ENCODE results near the gene ABI3BP.
"Not testable (repeated sequence)": the region's sequence is repeated elsewhere in the genome, so short reads cannot be mapped to it uniquely, and the experiment has no call there.

Gene ABI3BP

DNA sequence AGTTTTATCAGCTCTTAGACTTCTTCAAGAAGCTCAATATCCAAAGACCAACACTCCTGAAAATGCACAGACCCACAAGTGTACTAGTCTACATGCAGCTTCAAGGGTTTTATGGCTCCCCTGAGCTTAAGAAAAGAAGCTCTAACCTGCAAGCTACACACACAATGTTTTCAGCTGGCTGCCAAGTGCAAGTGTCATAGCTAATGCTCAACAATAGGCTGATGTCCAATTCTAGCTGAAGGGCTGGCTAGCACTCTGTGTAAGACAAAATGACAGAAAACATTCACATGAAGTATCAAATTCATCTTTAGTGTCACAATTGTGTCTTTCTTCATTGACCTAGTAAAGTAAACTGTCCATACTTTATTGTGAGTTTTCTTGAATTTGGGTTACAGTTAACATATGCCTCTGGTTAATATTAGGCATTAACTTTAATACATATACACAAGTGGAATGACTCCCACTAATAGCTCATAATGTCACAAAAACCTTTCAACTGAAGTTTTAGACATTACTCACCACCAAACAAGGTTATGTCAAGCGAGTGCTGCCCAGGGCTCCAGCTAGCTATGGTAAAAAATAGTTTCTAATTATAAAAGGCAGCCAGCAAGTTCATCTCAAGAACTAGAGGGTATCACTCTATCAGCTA is 15.1 kb downstream of the ABI3BP start:
- no peak for DNase-seq

DNA sequence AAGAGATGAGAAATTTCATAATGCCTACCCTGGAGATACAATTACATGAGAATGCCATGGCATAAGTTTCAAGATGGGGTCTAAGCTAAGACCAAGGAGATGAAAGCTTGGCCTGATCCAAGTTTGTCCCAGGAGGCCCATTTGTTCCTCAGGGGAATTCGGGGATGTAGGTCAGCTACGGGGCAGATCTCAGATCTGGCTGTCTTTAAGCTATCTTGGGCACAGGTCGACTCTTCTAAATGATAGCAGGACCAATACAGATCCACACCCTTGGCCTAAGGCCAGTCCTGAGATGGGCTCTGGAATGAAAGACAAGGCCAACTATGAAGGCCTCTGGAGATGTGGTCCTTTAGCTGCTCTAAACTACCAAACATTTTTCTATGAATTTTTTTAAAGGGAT is 16.6 kb downstream of the ABI3BP start:
- no peak for DNase-seq

DNA sequence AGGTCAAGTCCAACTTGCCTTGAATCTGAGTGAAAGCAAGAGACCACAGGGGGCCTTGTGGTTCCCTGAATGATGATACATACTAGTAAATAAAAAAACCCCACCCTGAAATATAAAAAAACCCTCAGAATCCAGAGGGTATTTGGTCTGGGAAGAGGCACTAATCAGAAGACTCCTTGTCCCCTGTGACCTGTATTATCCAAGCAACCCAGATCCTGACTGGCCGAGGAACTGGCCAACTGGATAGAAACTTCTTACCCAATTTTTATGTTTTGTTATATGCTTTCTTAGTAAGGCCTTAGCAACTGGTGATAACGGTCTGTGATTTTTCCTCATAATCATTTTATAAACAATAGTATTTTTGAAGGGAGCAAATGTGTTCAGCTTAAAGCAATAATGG is 17.5 kb downstream of the ABI3BP start:
- no peak for DNase-seq

DNA sequence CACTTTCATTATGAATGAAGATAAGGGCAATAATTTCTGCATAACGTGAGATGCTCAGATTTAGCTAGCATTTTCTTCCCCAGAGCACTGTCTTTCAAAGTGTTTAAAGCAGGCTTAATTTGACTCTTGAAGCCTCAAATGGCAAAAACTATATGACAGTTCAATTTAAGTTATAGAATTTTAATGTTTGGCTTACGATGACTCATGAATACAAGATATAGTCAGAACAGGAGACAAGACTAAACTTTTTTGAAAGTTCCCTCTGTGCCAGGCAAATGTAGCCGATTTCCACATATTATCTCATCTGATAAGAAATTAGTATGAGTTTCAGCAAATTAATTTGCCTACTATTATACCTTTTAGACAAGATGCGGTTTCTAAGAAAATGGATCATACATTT is 19.6 kb downstream of the ABI3BP start:
- no peak for DNase-seq

DNA sequence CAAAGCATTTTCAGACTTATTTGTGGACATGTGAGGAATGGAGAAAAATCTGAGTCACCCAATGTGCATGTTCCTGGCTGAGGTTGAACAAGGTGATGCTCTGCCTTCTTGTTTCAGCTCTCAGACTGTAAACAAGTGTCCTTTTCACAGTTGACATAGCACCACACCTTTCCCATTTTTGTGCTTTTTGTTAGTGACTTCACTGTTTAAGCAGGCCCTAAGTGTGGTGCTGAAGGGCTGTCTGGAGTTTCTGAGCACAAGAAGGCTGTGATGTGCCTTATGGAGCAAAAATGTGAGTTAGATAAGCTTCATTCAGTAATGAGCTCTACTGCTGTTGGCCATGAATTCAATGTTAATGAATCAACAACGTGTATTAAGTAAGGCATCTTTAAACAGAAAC is 20.4 kb downstream of the ABI3BP start:
- DNase-seq: no peak

DNA sequence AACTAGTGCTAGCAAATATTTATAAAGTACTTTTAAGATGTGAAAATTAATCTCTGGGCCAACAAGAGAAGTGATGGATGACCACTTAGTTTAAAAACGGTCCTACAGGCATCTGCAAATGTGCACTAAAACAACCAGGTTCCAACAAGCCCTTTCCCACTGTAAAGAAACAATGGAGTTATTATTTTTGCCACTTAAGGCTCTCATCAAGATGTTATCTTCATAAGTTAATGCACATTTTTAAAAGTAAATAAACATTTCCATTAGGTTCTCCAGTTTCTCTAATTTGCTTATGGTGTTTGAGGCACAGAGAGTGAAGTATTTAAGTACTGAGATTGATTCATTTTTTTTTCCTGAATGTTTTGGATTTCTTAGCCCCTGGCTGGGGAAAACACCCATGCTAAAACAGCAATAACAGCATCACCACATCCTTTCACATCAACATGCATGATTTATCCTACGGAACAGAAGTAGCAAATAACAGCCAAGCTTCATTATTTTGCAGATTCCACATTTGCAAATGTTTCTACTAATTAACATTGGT is 20.8 kb downstream of the ABI3BP start:
- DNase-seq: no peak

DNA sequence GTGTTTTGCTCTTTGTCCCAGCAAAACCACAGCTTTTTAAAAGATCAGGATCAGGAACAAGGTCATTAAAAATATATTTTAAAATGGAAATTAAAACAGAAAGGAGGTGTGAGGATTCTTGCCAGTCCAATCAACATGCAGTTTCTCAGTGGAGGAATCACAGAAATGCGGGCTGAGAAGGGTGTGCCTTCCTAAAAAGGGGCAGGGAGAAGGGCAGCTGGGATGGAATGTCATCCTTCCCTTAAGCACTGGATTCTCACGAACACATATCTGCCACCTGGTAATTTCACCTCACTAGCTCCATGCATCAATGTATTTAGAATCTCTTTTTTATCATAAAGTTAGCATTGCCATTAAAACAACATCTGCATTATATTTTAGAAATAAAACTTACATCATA is 21.4 kb downstream of the ABI3BP start:
- DNase-seq: no peak

DNA sequence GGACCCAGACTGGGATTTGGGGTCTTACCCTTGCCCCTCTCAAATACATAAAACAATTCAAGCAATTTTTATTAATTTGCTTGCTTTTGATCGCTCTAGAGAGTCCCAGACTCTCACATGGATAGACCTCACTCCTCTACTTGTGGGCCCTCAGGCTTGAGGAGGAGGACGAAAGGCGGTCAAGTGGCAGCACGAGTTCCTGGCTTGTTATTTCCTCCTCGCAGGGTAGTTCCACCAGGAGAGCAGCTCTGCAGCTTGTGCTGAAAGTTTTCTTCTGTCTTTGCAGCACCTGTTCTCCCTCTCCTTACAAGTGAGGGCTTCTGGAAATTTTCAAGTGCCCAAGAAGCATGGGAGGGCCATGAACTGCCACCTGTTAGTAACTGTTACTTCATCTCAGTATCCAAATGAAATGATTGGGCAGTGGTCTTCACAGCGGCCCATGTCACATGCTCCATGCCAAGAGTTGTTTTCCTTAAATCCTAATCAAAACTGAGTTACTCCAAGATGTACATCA is 22.7 kb downstream of the ABI3BP start:
- DNase-seq: no peak

DNA sequence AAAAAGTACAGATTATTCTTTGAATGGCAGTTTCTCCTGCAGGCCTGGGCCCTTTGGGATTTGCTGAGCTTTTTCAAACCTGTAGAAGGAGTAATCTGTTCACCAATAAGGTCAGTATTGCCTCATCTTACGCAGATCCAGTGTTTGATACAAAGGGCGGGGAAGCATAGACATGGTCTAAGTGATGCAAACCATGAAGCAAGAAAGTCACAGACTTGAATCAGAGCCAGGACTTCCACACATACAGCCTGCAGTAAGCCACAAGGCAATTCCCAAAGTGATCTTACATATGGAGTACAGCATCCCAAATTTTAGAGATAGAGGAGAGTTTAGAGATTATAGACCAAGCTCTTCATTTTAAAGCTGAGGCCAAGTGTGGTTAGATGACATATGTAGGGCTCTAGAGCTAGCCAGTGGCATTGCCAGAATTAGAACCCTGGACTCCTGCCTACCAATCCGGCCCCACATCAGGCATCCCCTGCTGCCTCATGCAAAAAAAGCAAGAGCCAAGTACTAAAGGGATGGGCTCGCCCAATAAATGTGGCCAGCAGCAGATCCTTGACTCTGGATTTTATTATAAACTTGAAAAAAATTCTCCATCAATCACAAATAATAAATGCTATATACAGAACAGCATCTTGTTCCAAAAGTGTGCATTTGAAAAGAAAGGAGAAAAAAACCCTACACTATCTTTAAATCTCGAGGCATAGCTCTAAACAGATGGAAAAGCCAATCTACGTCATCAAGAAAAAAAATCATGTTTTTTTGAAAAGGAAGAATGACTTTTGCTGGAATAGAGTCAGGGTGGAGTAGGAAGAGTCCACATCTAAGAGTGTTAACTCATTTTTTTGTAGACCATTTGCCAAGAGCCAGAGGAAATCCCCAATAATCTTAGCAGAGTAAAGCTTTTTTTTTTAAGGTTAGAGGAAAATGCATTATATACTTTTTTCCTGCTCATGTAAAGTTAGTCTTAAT is 24.0 kb downstream of the ABI3BP start:
- DNase-seq: no peak

DNA sequence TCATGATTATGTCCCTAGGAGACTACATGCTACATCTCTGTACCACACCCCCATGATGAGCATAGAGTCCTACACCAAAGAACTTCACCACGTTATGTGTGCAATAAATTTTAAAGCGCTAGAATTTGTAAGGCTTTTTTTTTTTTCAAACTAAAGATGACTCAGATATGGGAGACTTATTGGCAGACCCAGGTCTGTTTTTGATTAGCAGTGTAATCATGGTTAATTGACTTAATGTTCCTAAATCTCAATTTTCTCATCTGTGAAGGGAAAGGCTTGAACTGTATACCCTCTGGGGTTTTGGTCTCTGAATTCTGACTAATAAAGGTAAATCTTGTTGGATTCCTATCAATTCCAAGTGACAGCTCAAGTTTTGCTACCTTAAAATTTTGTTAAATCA is 26.4 kb downstream of the ABI3BP start:
- no peak for DNase-seq

DNA sequence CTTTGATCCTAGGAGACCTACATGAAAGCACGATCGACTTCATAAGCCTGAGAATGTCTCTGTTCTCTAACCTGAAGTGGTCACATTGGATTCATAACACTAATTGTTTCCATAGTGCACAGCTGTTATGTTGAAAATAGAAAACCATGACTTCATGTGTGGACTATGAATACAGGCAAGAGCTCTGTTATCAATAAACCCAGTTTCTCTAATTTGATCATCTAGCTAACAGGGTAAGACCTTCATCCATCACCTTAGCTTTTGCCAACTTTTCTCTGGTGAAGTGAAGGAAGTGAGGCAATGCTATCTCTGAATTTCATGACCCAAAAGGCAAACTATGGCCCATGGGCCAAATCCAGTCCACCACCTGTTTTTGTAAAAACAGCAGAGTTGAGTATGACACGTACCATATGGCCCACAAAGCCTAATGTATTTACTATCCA is 27.2 kb downstream of the ABI3BP start:
- DNase-seq: no peak

DNA sequence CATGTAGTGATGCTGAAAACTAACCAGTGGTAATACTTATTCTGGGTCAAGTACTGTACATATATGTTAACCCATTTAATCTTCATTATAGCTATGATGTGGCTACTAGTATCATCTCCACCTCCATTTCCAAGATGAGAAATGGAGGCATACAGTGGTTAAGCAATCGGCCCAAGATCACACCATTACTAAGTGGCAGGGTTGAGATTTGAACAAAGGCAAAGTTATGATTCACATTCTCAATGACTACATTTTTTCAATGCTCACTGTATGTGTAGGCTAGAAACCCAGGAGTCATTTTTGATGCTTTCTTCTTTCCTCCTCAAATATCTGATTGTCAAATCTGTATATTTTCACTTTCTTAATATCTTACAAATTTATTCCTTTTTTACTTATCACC is 30.2 kb downstream of the ABI3BP start:
- DNase-seq: no peak

DNA sequence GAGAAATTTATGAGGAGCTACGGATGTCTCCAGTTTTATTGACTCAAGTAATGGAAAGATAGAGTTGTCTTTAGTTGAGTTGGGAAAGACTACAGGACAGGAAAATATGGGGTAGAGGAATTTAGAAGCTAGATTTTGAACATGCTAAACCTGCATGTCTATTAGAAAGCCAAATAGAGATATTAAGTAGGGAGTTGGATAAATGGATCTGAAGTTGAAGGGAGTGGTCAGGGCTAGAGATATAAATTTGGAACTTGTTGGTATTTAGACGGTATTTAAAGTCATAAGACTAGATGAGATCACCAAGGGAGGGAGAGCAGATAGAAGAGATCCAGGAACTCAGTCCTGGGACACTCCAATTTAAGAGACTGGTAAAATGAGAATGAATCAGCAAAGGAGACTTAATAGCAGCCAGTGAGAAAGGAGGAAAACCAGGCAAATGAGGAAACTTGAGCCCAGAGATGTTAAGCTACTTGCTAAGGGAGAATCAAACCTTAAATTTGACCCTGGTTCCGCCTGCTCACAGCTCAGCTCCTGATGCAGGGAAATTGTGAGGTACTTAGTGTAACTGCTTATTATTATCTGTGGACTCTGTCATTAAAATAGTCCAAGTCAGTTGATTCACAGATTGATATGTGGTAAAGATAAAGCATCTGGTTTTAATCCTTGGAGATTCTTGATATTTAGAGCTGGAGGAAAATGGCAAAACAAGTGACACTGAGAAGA is 35.8 kb downstream of the ABI3BP start:
- no peak for DNase-seq

DNA sequence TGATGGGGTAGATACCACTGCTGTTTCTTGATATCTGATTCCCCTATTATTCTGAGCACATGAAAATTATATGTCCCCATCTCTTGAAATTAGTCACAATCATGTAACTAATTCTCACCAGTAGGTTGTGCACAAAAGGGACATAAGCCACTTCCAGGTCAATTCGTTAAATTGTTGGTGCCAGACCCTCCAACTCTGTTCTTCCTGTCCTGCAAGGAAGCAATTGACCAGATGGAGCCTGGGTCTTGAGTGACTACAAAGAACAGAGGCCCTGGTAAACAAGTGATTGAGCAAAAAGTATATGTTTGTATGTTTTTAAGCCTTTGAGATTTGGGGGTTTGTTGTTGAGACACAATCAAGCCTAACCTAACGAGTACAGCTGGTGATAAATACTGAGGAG is 36.9 kb downstream of the ABI3BP start:
- no peak for DNase-seq

DNA sequence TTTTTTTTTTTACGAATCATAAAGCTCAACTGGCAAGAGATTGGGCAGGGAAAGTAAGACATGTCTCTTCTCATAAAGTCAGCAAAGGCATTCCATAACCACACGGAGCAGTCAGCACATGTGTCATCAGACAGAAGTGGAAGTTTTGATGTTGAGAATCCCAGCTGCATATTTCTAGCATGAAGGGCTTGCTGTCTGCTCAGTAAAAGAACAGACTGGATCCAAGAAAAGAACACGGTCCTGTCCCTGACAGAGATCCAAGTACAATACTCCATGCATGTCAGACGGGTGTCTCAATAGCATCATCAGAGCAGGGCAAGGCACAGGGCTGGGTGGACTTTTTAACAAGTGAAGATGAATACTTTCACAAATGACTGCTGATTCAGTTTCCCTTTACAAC is 38.2 kb downstream of the ABI3BP start:
- DNase-seq: no peak

DNA sequence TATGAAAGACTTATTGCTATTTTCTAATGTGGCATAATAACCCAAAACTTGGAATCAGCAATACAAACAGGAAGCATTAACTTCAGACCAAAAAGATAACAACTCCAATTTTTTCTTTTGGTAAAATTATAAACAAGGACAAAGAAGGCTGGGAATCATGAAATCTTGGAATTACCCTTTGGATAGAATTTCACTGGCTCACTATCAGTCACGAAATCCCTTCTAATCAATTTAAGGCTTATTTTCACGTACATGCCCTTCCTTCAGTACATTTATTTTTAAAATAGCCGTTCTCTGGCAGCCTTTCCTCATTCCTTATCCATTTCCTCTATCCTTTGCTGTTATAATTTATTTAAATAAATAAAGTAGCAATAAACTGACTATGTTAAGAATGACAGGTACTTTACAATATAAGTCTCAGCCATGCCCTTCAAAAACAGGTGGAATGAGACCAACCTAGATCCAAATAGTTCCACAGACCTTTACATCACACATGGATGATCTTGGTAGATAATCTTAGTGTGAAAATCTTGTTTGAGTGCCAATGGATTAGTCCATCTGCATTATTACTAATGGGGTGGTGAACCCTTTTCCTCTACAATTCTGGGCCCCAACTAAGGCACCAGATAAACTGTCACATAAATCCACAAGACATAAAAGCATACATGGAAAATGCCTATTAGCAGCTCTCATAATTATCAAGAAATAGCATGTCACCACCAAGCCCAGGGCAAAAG is 38.9 kb downstream of the ABI3BP start:
- no peak for DNase-seq

DNA sequence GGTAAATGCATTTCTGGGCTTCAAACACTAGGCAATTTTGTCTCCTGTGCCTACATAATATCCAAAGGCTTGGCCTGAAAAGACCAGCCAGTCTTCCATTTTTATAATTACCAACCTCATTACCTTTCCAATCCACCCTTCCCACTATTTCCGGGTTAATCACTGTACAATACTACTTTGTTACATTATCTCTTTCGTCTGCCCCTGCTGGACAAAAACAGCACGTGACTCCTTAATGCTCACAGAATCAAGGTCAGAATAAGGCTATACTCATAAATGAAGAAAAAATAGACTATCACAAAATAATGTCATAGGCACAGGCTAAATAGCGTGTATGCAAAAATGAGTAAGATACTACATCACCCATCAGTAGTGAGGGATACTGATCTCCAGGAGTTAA is 40.1 kb downstream of the ABI3BP start:
- no peak for DNase-seq

DNA sequence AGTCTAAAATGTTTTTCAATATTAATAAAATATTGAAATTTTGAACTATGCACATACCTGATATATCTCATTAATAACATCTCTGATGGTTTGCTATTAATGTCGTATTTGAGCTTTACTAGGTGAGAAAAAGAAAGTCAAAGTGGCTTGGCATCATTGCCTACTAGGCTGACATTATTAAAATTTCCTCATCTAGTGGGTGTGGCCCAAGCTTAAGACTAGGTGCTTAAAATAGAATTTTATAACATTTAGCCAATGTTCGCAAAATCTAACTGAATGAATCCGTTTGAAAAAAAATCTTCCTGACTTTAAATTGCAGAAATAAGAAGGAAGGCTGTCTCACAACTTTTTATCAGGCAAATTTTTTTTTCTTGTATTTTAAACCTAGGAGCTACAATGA is 46.1 kb downstream of the ABI3BP start:
- DNase-seq: no peak

DNA sequence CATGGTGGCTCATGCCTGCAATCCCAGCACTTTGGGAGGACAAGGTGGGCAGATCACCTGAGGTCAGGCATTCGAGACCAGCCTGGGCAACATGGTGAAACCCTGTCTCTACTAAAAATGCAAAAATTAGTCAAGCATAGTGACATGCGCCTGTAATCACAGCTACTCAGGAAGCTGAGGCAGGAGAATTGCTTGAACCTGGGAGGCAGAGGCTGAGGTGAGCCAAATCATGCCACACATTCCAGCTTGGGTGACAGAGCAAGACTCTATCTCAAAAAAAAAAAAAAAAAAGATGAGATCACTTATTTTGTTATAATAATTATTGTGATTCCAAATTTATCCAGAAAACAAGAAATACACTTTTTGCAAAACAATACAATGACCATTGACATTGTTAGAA is 47.1 kb downstream of the ABI3BP start:
- DNase-seq: not testable (repeated sequence)

DNA sequence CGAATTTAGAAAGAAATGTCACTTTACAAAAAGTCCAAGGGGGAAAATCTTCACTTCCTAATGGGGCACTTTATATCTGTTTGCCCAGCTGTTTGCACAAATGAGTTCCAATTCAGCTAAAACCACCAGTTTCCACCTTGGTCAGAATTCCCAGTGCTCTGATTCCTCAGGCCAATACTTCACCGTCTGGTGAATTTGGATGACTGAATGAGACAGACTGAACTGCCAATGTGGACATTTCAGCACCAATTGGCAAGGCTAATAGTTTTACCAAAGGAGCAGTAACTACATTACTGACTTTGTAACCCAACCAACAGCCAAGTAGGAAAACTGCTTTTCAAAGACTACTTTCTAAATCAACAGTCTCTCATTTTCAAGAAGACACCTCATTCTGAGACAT is 51.8 kb downstream of the ABI3BP start:
- no peak for DNase-seq

DNA sequence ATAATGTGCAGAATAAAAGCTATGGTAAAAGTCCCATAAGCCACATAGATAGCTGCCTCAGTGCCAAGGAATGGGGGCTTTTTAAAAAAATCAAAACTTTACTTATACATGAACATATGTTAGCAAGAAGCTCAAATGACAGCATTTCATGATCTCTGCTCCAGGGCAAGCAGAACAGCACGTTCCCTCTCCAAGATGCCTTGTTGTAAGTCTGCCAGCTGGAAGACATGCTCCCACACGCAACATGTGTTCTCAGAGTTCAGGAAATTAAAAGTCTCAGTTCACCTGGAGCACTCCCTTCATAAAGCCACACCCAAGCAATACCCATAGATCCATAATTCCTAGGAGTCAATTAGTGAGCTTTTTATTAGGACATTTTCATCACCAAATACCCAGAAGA is 52.2 kb downstream of the ABI3BP start:
- no peak for DNase-seq

DNA sequence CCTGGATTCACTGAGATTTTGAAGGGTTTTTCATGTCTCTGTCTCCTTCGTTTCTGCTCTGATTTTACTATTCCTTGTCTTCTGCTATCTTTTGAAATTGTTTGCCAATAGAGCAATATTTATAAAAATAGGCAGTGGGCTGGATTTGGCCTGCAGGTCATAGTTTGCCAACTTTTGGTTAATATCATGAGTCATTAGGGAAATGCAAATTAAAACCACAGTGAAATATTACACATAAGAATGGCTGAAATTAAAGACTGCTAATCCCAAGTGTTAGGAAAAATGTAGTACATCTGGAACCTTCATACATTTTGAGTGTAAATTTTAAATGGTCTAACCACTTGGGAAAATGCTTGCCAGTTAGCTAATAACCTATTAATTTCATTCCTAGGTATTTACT is 56.3 kb downstream of the ABI3BP start:
- no peak for DNase-seq

DNA sequence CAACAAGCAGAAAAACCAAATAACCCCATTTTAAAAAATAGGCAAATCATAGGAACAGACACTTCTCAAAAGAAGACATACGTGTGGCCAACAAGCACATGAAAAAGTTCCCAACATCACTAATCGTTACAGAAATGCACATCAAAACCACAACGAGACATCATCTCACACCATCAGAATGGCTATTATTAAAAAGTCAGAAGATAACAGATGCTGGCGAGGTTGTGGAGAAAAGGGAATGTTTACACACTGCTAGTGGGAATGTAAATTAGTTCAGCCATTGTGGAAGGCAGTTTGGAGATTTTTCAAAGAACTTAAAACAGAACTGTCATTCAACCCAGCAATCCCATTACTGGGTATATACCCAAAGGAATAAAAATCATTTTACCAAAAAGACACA is 60.7 kb downstream of the ABI3BP start:
- no peak for DNase-seq

Measured in NK-92 treated with Interleukin-12 subunit alpha and Interleukin-12 subunit beta, amount 100 ng/mL, for 24 hours (cell line).